DND-41 (cell line): ENCODE results near the gene INSIG2.

Experiments used
- ATAC-seq: fragments of 200-7000 bp; cut with Tn5 transposase; 3 replicates; pipeline ENCODE4 v1.9.1; 2021; ENCODE audit warnings: low read depth; ENCODE audit not compliant: insufficient read depth
- DNase-seq: peaks from one replicate; pipeline ENCODE4 v3.0.0-alpha.2; 2020
- H2AFZ ChIP-seq: 2 replicates; pipeline ENCODE4 v1.6.0; 2012; ENCODE audit warnings: low read depth, low read length
- H3K27ac ChIP-seq: 2 replicates; pipeline ENCODE4 v1.5.1; 2012; ENCODE audit warnings: low read length, inconsistent platforms
- H3K27me3 ChIP-seq: fragments of 200-600 bp; sonication (generic); 2 replicates; pipeline ENCODE4 v1.6.0; 2012; ENCODE audit warnings: low read length, mild to moderate bottlenecking, inconsistent platforms; ENCODE audit not compliant: insufficient read depth, poor library complexity
- H3K36me3 ChIP-seq: 2 replicates; pipeline ENCODE4 v1.5.1; 2012; ENCODE audit warnings: low read length, inconsistent platforms; ENCODE audit not compliant: insufficient read depth
- H3K4me1 ChIP-seq: 2 replicates; pipeline ENCODE4 v1.5.1; 2012; ENCODE audit warnings: mild to moderate bottlenecking, low read length; ENCODE audit not compliant: insufficient read depth
- H3K4me2 ChIP-seq: 2 replicates; pipeline ENCODE4 v1.6.0; 2012; ENCODE audit warnings: mild to moderate bottlenecking, moderate library complexity, low read length, inconsistent platforms; ENCODE audit not compliant: insufficient read depth
- H3K4me3 ChIP-seq, 2 experiments: fragments of 200-600 bp in 1 of 2; shearing (Covaris generic) in 1 of 2; 2 replicates each; pipeline ENCODE4 v1.5.1; 2012 to 2016; ENCODE audit warnings: inconsistent platforms in 2 of 2, low read length in 2 of 2, mild to moderate bottlenecking in 2 of 2, low read depth in 1 of 2, moderate library complexity in 1 of 2
- H3K79me2 ChIP-seq: 2 replicates; pipeline ENCODE4 v1.6.0; 2012; ENCODE audit warnings: low read length, inconsistent platforms; ENCODE audit not compliant: insufficient read depth
- H3K9ac ChIP-seq: 2 replicates; pipeline ENCODE4 v1.6.0; 2012; ENCODE audit warnings: low read depth, mild to moderate bottlenecking, inconsistent platforms, low read length, moderate library complexity
- H3K9me3 ChIP-seq: 2 replicates; pipeline ENCODE4 v1.5.1; 2012; ENCODE audit warnings: low read length, moderate library complexity, mild to moderate bottlenecking, inconsistent platforms; ENCODE audit not compliant: insufficient read depth, severe bottlenecking
- H4K20me1 ChIP-seq: 2 replicates; pipeline ENCODE4 v1.6.0; 2012; ENCODE audit warnings: low read length; ENCODE audit not compliant: insufficient read depth
- EZH2 ChIP-seq: IDR thresholded peaks from 3 replicates; pipeline ENCODE4 v1.6.1; 2012; ENCODE audit warnings: borderline replicate concordance, low read depth, mild to moderate bottlenecking, moderate library complexity, low read length, inconsistent platforms; ENCODE audit not compliant: severe bottlenecking
- TF ChIP-seq, protein P1 (sequence below): IDR thresholded peaks from 2 replicates; pipeline ENCODE4 v1.5.1; 2012; ENCODE audit warnings: borderline replicate concordance, low read length, moderate library complexity, mild to moderate bottlenecking; ENCODE audit not compliant: poor library complexity, severe bottlenecking; ENCODE audit errors: extremely low read depth

INSIG2 gene

DNA sequence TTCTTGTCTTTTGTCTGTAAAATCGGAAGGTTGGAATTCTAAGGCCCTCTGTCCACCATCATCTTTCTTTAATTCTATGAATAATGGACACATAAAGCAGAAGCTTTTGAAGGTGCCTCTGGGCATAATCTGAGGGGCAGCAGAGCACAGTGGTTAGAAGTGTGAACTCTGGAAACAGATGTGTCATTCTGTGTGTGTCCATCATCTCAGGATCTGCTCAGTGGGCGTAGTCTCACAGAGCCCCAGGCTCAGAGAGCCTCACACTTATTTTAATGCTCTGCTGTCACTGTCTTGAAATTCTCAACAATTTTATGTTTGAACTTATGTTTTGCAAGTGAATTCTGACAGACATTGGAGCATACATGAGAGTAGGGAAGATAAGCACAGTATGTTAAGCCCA is 43.4 kb upstream of the INSIG2 start:
- Histone ChIP-seq H2AFZ (no peak overlapping the region), H3K4me2 (no peak overlapping the region), H3K27me3 (peaks cover 5% of the 10 kb centered on the region), H3K9me3 (no peaks in the 10 kb centered on the region), H3K4me1 (no peaks in the 10 kb centered on the region), H3K36me3 (no peaks in the 10 kb centered on the region), H3K9ac (no peak overlapping the region), H4K20me1 (no peaks in the 10 kb centered on the region), H3K4me3 (no peak overlapping the region), H3K79me2 (no peaks in the 10 kb centered on the region), H3K27ac (no peak overlapping the region)
- DNase-seq (no peak), ATAC-seq (no peak)
- TF ChIP-seq, protein P1, sequence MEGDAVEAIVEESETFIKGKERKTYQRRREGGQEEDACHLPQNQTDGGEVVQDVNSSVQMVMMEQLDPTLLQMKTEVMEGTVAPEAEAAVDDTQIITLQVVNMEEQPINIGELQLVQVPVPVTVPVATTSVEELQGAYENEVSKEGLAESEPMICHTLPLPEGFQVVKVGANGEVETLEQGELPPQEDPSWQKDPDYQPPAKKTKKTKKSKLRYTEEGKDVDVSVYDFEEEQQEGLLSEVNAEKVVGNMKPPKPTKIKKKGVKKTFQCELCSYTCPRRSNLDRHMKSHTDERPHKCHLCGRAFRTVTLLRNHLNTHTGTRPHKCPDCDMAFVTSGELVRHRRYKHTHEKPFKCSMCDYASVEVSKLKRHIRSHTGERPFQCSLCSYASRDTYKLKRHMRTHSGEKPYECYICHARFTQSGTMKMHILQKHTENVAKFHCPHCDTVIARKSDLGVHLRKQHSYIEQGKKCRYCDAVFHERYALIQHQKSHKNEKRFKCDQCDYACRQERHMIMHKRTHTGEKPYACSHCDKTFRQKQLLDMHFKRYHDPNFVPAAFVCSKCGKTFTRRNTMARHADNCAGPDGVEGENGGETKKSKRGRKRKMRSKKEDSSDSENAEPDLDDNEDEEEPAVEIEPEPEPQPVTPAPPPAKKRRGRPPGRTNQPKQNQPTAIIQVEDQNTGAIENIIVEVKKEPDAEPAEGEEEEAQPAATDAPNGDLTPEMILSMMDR: no peak
- no peak for TF ChIP-seq EZH2

DNA sequence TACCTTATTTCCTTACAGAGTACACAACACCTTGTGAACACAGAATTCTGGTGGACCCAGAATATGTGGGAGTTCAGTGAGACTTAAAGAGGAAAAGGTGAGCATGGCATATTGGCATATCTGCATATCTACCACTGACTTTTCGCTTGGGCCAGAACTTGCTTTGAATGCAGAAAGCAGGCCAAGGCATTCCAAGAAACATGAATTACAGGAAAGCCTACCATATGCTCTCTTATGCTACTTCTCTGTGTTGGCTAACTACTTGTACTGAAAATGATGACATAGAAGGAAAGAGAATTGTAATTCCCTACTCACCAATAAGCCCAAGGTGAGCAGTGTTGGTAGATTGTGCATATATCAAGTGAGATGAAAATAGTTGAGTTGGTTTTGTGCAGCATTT is 43.0 kb upstream of the INSIG2 start:
- Histone ChIP-seq H4K20me1 (no peaks in the 10 kb centered on the region), H3K9ac (no peak overlapping the region), H3K4me3 (no peak overlapping the region), H3K27me3 (peaks cover 8% of the 10 kb centered on the region), H3K79me2 (no peaks in the 10 kb centered on the region), H2AFZ (no peak overlapping the region), H3K4me1 (no peaks in the 10 kb centered on the region), H3K36me3 (no peaks in the 10 kb centered on the region), H3K27ac (no peak overlapping the region), H3K4me2 (no peak overlapping the region), H3K9me3 (no peaks in the 10 kb centered on the region)
- TF ChIP-seq, protein P1: no peak
- no peak for TF ChIP-seq EZH2
- no peak for ATAC-seq
- no peak for DNase-seq

DNA sequence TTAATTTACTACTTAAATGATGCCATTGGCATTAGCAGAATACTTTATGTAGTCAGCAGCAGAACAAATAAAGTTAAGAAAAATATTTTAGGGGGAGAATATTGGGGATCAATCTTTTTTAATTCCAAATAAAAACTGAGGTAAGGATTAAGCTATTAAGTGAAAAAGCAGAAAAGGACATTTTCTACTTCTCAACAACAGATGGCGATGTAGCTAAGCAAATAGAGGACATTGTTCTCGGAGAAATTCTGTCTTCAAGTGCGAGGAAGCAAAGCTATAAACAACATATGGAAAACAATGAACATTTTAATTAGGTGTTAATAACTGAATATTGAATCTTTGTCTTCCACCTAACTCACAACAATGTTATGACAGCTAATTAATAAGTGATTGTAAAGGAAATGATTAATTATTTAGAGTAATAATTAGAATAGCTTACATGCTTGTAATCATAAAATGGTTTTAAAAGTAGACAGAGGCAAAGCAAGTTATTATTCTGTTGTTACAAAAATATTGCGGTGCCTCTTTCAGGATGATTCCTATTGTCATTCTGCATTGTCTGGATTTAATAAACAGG is 41.5 kb upstream of the INSIG2 start:
- Histone ChIP-seq H3K9me3 (no peaks in the 10 kb centered on the region), H2AFZ (no peak overlapping the region), H3K4me2 (no peak overlapping the region), H3K27ac (no peak overlapping the region), H4K20me1 (no peaks in the 10 kb centered on the region), H3K79me2 (no peaks in the 10 kb centered on the region), H3K9ac (no peak overlapping the region), H3K36me3 (no peaks in the 10 kb centered on the region), H3K27me3 (peaks cover 10% of the 10 kb centered on the region), H3K4me3 (no peak overlapping the region), H3K4me1 (no peaks in the 10 kb centered on the region)
- TF ChIP-seq, protein P1: peak; percentile 70
- no peak for TF ChIP-seq EZH2
- ATAC-seq (no peak), DNase-seq (no peak)
